KOPT-K1 (cell line): ENCODE measurements around the gene GCDH.
A peak's percentile ranks its signal among the peaks of the same experiment; 100 is the strongest.

ENCODE experiments used
- H3K27ac ChIP-seq: fragments of 200-600 bp; sonication (generic); 2 replicates; pipeline ENCODE4 v1.5.1; 2016; ENCODE audit warnings: antibody characterized with exemption, mild to moderate bottlenecking, low read depth, low read length; ENCODE audit not compliant: poor library complexity, severe bottlenecking
- H3K36me3 ChIP-seq: fragments of 200-600 bp; sonication (generic); 2 replicates; pipeline ENCODE4 v1.5.1; 2017; ENCODE audit warnings: antibody characterized with exemption, mild to moderate bottlenecking, low read length, moderate library complexity; ENCODE audit not compliant: insufficient read depth
- H3K9me3 ChIP-seq: fragments of 200-600 bp; sonication (generic); 2 replicates; pipeline ENCODE4 v1.5.1; 2017; ENCODE audit warnings: antibody characterized with exemption, low read length, mild to moderate bottlenecking; ENCODE audit not compliant: insufficient read depth, poor library complexity, severe bottlenecking

GCDH gene

DNA sequence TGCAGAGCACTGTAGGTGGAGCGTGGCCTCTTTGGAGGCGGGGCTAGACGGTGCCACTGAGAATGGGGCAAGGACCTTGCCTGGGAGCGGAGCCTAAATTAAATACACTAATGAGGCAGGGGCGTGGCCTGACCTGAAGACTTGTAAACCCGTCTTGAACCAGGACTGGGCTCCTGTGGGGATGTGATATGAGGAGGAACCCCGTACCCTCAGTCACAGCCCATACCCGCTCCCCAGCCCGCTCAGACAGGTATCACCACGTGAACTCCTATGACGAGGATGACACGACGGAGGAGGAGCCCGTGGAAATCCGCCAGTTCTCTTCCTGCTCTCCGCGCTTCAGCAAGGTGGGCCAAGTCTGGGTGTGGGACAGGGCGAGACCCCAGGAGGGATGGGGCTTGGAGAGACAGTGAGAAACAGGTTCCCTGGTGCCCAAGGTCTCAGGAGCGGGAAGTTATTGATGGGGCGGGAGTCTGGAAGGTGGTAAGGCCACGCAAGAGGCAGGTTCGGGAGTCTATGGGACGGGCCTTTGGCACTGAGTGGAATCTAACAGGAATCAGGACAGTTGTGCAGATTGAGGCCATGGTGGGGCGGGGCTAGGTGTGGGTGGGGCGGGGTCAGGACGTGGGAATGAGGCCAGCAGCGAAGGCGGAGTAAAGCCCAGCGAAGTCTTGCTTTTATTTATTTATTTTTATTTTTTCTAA is 24.4 kb upstream of the GCDH start:
- no peak overlapping the region for H3K27ac ChIP-seq
- H3K36me3 ChIP-seq = no peaks in the 10 kb centered on the region
- no peaks in the 10 kb centered on the region for H3K9me3 ChIP-seq

DNA sequence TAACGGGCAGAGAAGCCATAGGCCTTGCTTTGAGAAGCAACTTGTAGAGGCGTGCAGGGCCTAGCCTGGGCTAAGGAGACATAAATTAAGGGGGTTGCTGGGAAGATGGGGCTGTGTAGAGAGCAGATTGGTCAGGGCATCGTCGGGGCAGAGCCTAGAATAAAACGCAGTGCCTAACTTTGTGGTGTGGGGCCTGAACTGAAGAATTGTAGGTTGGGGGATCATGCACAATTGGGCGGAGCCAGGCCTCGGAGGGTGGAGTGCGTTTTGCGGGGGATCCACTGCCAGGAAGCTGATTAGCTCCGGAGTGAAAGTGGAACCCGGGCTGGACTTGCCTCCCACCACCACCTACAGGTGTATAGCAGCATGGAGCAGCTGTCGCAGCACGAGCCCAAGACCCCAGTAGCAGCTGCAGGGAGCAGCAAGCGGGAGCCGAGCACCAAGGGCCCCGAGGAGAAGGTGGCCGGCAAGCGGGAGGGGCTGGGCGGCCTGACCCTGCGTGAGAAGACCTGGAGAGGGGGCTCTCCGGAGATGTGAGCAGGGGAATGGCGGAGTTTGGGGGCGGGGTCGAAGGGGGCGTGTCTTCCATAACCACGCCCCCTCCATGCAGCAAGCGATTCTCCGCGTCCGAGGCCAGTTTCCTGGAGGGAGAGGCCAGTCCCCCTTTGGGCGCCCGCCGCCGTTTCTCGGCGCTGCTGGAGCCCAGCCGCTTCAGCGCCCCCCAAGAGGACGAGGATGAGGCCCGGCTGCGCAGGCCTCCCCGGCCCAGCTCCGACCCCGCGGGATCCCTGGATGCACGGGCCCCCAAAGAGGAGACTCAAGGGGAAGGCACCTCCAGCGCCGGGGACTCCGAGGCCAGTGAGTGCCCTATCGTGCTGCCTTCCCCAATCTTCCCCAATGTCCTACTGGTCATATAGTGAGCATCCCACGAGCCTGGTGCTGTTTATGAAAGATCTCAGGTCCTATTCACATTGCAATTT is 23.6 kb upstream of the GCDH start:
- H3K27ac ChIP-seq = no peak overlapping the region
- H3K36me3 ChIP-seq = no peaks in the 10 kb centered on the region
- no peaks in the 10 kb centered on the region for H3K9me3 ChIP-seq

DNA sequence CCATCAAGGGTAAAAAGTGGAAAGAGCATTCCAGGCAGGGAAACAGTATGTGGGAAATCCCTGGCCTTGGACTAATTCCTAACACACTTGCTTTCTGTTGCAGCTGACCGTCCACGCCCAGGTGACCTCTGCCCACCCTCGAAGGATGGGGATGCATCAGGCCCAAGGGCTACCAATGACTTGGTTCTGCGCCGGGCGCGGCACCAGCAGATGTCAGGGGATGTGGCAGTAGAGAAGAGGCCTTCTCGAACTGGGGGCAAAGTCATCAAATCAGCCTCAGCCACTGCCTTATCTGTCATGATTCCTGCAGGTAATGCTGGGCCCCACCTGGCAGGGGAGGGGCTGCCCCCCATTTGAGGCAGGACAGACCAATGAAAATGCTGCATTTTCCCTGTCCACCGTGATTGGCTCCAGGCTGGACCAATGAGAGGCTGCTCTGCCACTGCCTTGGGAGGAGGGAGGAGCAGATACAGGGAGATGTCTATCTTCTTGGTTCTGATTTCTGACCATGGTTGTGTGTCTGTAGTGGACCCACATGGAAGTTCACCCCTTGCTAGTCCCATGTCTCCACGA is 22.3 kb upstream of the GCDH start:
- Histone ChIP-seq H3K27ac (no peak overlapping the region), H3K9me3 (peaks cover 7% of the 10 kb centered on the region), H3K36me3 (no peaks in the 10 kb centered on the region)

DNA sequence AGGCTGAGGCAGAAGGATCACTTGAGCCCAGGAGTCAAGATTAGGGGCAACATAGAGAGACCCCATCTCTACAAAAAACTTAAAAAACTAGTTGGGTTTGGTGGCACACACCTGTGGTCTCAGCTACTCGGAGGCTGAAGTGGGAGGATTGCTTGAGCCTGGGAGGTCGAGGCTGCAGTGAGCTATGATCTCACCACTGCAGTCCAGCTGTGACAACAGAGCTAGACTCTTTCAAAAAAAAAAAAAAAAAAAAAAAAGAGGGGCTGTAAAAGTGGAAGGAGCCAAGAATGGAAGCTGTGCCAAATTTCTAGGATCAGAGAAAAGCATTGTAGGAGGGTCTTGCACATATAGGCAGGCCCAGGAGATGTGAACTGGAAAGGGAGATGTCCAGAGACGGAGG is 19.3 kb upstream of the GCDH start:
- H3K36me3 ChIP-seq = peaks cover 9% of the 10 kb centered on the region; the same call in 1 of the 2 replicates
- H3K9me3 ChIP-seq = peaks cover 8% of the 10 kb centered on the region
- H3K27ac ChIP-seq = no peak overlapping the region

DNA sequence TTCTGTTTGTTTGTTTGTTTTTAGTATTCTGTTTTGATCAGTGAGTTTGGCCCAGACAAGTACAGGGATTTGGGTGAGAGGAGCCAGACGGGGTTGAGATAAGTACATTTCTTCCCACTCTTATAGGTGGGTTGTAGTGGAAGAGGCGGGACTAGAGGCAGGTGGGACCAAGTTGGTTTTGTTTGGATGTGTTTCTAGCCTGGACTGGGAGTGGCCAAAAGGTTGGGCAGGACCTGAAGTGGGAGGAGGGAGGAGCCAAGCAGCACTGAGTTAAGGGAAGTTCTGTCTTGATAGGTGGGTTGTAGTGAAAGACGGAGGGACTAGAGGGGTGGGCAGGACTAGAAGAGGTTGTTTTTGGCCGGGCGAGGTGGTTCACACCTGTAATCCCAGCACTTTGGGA is 18.7 kb upstream of the GCDH start:
- Histone ChIP-seq H3K9me3 (peaks cover 8% of the 10 kb centered on the region), H3K27ac (no peak overlapping the region), H3K36me3 (peaks cover 9% of the 10 kb centered on the region; the same call in 1 of the 2 replicates)

DNA sequence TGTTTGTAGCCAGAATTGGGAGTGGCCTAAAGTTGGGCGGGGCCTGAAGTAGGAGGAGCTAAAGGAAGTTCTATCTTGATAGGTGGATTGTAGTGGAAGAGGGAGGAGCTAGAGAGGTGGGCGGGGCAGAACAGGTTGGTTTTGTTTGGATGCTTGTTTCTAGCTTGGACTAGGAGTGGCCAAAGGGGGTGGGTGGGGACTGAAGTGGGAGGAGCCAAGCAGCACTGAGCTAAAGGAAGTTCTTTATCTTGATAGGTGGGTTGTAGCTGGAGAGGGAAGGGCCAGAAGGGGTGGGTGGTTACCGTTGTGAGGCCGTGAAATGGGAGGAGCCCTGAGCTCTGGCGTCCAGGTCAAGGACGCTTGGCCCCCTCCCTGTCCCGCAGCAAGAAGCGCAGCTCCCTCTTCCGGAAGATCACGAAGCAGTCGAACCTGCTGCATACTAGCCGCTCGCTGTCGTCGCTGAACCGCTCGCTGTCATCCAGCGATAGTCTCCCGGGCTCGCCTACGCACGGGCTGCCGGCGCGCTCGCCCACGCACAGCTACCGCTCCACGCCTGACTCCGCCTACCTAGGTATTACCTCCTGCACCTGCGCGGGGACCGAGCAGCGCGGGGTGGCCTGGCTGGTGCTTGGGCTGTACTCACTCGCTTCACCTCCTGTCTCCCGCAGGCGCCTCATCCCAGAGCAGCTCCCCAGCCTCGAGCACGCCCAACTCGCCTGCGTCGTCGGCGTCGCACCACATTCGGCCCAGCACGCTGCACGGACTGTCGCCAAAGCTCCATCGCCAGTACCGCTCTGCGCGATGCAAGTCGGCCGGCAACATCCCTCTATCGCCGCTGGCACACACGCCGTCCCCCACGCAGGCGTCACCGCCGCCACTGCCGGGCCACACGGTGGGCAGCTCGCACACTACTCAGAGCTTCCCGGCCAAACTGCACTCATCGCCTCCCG is 17.7 kb upstream of the GCDH start:
- H3K27ac ChIP-seq = no peak overlapping the region
- peaks cover 15% of the 10 kb centered on the region; the same call in 1 of the 2 replicates for H3K36me3 ChIP-seq

DNA sequence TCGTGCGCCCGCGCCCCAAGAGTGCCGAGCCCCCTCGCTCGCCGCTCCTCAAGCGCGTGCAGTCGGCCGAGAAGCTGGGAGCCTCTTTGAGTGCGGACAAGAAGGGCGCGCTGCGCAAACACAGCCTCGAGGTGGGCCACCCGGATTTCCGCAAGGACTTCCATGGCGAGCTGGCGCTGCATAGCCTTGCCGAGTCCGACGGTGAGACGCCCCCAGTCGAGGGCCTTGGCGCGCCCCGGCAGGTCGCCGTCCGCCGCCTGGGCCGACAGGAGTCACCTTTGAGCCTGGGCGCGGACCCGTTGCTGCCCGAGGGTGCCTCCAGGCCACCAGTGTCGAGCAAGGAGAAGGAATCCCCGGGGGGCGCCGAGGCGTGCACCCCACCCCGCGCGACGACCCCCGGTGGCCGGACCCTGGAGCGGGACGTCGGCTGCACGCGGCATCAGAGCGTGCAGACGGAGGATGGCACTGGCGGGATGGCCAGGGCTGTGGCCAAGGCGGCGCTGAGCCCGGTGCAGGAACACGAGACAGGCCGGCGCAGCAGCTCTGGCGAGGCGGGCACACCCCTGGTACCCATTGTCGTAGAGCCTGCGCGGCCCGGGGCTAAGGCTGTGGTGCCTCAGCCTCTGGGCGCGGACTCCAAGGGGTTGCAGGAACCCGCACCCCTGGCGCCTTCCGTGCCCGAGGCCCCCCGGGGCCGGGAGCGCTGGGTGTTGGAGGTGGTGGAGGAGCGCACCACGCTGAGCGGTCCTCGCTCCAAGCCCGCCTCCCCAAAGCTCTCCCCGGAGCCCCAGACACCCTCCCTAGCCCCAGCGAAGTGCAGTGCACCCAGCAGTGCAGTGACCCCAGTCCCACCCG is 16.8 kb upstream of the GCDH start:
- Histone ChIP-seq H3K9me3 (peaks cover 8% of the 10 kb centered on the region), H3K36me3 (peaks cover 21% of the 10 kb centered on the region; the same call in 1 of the 2 replicates), H3K27ac (no peak overlapping the region)

More for the DNA sequence above, 17.7 kb upstream of the GCDH start:
- peaks cover 8% of the 10 kb centered on the region for H3K9me3 ChIP-seq

DNA sequence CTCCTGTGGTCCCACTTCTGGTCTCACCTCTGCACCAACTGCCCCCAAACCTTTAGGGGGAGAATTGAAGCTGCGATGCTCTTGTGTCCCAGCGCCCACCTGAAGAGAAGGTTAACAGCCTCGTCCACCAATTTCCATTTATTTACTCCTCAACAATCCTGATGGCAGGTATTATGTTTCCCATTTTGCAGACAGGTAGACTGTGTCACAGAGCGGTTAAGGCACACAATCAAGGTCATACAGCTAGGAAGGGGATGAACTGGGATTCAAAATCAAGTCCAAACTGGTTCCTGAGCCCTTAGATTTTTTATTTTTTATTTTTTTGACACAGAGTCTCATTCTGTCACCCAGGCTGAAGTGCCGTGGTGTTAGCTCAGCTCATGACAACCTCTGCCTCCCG is 15.9 kb upstream of the GCDH start:
- H3K36me3 ChIP-seq = peaks cover 21% of the 10 kb centered on the region; the same call in 1 of the 2 replicates
- peaks cover 8% of the 10 kb centered on the region for H3K9me3 ChIP-seq
- H3K27ac ChIP-seq = no peak overlapping the region

DNA sequence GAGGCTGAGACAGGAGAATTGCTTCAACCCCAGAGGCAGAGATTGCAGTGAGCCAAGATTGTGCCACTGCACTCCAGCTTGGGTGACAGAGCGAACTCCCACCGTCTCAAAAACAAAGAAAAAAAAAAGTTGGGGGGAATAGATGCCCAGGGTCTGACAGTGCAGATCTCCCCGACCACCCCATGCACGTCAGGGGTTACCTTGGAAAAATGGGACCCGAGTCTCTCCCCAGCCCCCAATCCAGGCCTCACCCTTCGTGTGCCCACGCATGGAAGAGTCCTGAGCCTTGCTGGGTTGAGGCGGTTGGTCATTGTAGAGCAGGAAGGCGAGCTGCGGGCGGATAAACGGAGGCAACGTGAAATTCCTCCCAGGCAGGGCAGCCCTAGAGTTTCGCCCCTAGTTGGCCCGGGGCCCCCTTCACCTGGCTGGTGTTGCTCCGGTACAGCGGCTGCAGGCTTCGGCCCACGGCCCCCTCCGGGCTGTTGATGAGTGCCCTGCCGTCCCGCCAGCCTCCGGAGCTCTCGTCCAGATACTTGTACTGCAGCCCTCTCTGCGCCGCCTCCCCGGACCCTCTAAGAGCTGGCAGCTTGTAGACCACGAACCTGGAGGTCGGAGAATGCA is 10.3 kb upstream of the GCDH start:
- H3K27ac ChIP-seq = peak overlapping the region; percentile 53
- H3K9me3 ChIP-seq = peaks cover 21% of the 10 kb centered on the region
- peaks cover 15% of the 10 kb centered on the region; the same call in 1 of the 2 replicates for H3K36me3 ChIP-seq

DNA sequence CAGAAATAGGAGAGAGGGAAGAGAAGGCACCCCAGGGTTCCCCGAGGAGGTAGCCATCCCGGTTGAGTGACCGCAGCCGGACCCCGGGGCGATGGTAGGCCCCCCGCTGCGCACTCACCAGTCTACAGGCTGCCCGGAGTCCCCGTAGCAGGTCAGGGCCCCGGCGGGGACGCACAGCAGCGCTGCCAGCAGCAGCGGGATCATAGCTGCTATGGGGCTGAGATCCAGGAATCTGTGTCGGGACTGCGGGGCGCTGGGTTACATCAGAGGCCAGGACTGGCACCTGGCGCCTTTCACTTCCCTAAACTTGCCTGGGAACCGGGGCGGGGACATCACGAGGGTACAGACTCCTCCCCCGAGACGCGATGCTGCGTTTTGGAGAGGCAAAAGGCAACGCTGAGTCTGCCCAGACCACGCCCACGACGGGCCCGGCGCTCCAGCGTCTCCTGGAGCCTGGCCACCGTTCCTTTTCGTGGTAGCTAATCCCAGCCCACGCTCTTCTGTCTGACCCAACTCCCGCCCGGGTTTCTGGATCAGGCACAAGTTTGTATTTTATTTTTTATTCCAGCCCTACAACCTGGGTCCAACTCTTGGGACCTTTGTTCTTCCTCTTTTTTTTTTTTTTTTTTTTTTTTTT is 9.7 kb upstream of the GCDH start, which contains the start of gene DNASE2:
TSS of gene DNASE2 (minus strand) at position 278 of the 637 bp plus-strand sequence. CDS start at position 204, 74 bp downstream.
- H3K27ac ChIP-seq = peak within 1 kb of the TSS; percentile 53
- H3K9me3 ChIP-seq = peaks cover 21% of the 10 kb centered on the region
- peaks cover 15% of the 10 kb centered on the region; the same call in 1 of the 2 replicates for H3K36me3 ChIP-seq

DNA sequence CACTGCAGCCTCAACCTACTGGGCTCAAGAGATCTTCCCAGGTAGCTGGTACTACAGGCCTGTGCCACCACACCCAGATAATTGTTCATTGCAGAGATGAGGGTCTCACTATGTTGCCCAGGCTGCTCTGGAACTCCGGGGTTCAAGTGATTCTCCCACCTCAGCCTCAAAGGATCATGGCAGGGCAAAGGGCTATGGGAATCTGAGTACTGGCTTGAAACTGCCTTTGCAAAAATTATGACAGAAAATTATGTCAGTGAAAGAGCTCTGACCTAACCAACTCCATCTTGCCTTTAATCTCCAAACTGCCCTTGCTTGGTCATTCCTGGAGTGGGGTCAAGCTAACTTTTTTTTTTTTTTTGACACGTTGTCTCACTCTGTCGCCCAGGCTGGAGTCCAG is 8.4 kb upstream of the GCDH start:
- peaks cover 12% of the 10 kb centered on the region; the same call in 1 of the 2 replicates for H3K36me3 ChIP-seq
- H3K9me3 ChIP-seq = peaks cover 21% of the 10 kb centered on the region
- no peak overlapping the region for H3K27ac ChIP-seq

DNA sequence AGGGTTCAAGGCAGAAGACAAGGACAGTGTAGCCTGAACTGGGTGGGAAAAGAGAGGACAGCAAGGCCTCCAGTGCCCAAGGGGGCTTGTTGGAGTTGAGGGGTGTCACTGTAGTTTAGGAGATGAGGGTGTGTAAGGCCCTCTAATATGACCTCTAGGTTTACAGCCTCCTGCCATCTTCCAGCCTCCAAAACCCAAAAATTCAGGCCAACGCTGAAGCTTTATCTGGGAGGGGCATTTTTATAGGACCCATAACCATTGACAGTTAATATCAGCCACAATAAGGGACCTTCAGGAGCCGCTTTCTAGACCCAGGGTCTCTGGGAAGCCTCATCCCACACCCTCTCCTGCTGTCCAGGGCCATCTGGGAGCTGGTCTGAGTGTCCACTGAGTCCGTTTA is 6.8 kb upstream of the GCDH start:
- H3K9me3 ChIP-seq = peaks cover 21% of the 10 kb centered on the region
- no peaks in the 10 kb centered on the region; the same call in 1 of the 2 replicates for H3K36me3 ChIP-seq
- no peak overlapping the region for H3K27ac ChIP-seq

DNA sequence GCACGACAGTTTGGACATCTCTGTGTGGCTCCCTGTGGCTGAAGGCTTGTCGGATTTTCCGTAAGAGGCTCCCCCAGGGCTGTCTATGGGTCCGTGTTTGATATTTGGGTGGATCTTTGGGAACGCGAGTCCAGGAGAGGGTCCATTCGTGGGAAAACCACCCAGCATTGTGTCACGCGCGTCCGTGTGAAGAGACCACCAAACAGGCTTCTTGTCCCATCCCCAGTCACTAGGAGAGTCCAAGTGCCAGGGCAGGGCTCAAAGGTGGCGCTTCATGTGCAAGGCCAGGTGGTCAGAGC is 6.4 kb upstream of the GCDH start:
- H3K27ac ChIP-seq = no peak overlapping the region

More for the DNA sequence above, 6.4 kb upstream of the GCDH start:
- H3K9me3 ChIP-seq = peaks cover 21% of the 10 kb centered on the region
- no peaks in the 10 kb centered on the region; the same call in 1 of the 2 replicates for H3K36me3 ChIP-seq
